Activated naive CD4-positive, alpha-beta T cell treated with anti-CD3 and anti-CD28 coated beads for 36 hours (primary cell): ENCODE measurements around the gene NHSL2. TPM values are rescaled to one million over a fixed set of nuclear protein-coding genes. Genes with fewer than 3 reads are reported as not detected.
A peak's percentile ranks its signal among the peaks of the same experiment; 100 is the strongest.
"Not testable (repeated sequence)": the region's sequence is repeated elsewhere in the genome, so short reads cannot be mapped to it uniquely, and the experiment has no call there.

Source experiments
- CTCF ChIA-PET: fragments of 350-600 bp; sonication (Branson Sonifier 250); formaldehyde crosslinking; loops from one replicate; lab custom pipeline; 2021; ENCODE audit warnings: antibody characterized with exemption; lab: Charles Lee
- DNase-seq: peaks from one replicate; pipeline ENCODE4 v3.0.0-alpha.2; 2020
- H3K27ac Mint-ChIP-seq: one replicate; pipeline ENCODE4 v1.8.0; 2021; ENCODE audit warnings: mild to moderate bottlenecking, mixed read lengths
- H3K27me3 Mint-ChIP-seq: one replicate; pipeline ENCODE4 v1.8.0; 2021; ENCODE audit warnings: low read depth, mixed read lengths
- H3K36me3 Mint-ChIP-seq: one replicate; pipeline ENCODE4 v1.8.0; 2021; ENCODE audit warnings: low read depth, mixed read lengths
- H3K4me1 Mint-ChIP-seq: one replicate; pipeline ENCODE4 v1.8.0; 2021; ENCODE audit warnings: low read depth, mixed read lengths
- H3K4me3 Mint-ChIP-seq: one replicate; pipeline ENCODE4 v1.8.0; 2021; ENCODE audit warnings: mild to moderate bottlenecking, moderate library complexity, mixed read lengths
- H3K9me3 Mint-ChIP-seq: one replicate; pipeline ENCODE4 v1.8.0; 2021; ENCODE audit warnings: mixed read lengths
- intact Hi-C: fragments of 100-400 bp; cut with micrococcal nuclease; formaldehyde crosslinking; loops from one replicate; pipeline ENCODE4 v1.15.1; 2023
- total RNA-seq, 2 experiments: library from RNA; stranded (reverse); gene quantifications; one replicate each; pipeline ENCODE4 v1.2.3, GENCODE V29; 2021

Gene NHSL2
- total RNA-seq, 2 experiments from 2014 or later: 0.10 to 0.41 TPM

- Mint-ChIP-seq H3K4me1 (no peaks in the 10 kb centered on the region), H3K27me3 (no peaks in the 10 kb centered on the region), H3K4me3 (no peak overlapping the region), H3K36me3 (no peaks in the 10 kb centered on the region), H3K9me3 (no peaks in the 10 kb centered on the region), H3K27ac (no peak overlapping the region)
- intact Hi-C loops: no loop called here
- CTCF ChIA-PET: no interaction called here
- no peak for DNase-seq
These were observed 45.0 kb downstream of the NHSL2 start for GRCh38 chrX:71955530-71956120.

- Mint-ChIP-seq H3K27ac (no peak overlapping the region), H3K27me3 (no peaks in the 10 kb centered on the region), H3K4me1 (no peaks in the 10 kb centered on the region), H3K9me3 (no peaks in the 10 kb centered on the region), H3K36me3 (no peaks in the 10 kb centered on the region), H3K4me3 (no peak overlapping the region)
- intact Hi-C loops: no loop called here
- no peak for DNase-seq
- CTCF ChIA-PET: interaction anchor here (1.0 kb wide), 1 partner anchor 40 kb away, joined by 3 read pairs; no protein-coding TSS in a partner anchor
These were observed 47.6 kb downstream of the NHSL2 start for GRCh38 chrX:71958281-71958675.

- DNase-seq, H3K4me3 Mint-ChIP-seq, H3K9me3 Mint-ChIP-seq, CTCF ChIA-PET, H3K27me3 Mint-ChIP-seq, H3K36me3 Mint-ChIP-seq, intact Hi-C loops, H3K27ac Mint-ChIP-seq, H3K4me1 Mint-ChIP-seq: not testable (repeated sequence)
These were observed 53.5 kb downstream of the NHSL2 start for GRCh38 chrX:71964184-71964583.

GRCh38 chrX:71974916-71975315 is 64.3 kb downstream of the NHSL2 start:
- CTCF ChIA-PET: no interaction called here
- Mint-ChIP-seq H3K4me1 (no peaks in the 10 kb centered on the region), H3K9me3 (no peaks in the 10 kb centered on the region), H3K4me3 (no peak overlapping the region), H3K36me3 (no peaks in the 10 kb centered on the region), H3K27me3 (no peaks in the 10 kb centered on the region), H3K27ac (no peak overlapping the region)
- no peak for DNase-seq
- intact Hi-C loops: no loop called here

- H3K4me1 Mint-ChIP-seq: no peaks in the 10 kb centered on the region
- DNase-seq: no peak
- no peaks in the 10 kb centered on the region for H3K9me3 Mint-ChIP-seq
- no peaks in the 10 kb centered on the region for H3K27me3 Mint-ChIP-seq
- intact Hi-C loops: no loop called here
- CTCF ChIA-PET: no interaction called here
- H3K27ac Mint-ChIP-seq: no peak overlapping the region
- no peak overlapping the region for H3K4me3 Mint-ChIP-seq
- no peaks in the 10 kb centered on the region for H3K36me3 Mint-ChIP-seq
These were observed 66.1 kb downstream of the NHSL2 start for GRCh38 chrX:71976753-71977152.

GRCh38 chrX:71978164-71978563 is 67.5 kb downstream of the NHSL2 start:
- Mint-ChIP-seq H3K4me1 (no peaks in the 10 kb centered on the region), H3K27me3 (peaks cover 4% of the 10 kb centered on the region), H3K36me3 (no peaks in the 10 kb centered on the region), H3K9me3 (no peaks in the 10 kb centered on the region), H3K27ac (no peak overlapping the region), H3K4me3 (no peak overlapping the region)
- intact Hi-C loops: no loop called here
- no peak for DNase-seq
- CTCF ChIA-PET: interaction anchor here (0.6 kb wide), 1 partner anchor 1085 kb away, joined by 3 read pairs; no protein-coding TSS in a partner anchor

GRCh38 chrX:71989768-71990426 is 79.3 kb downstream of the NHSL2 start:
- CTCF ChIA-PET: interaction anchor here (0.8 kb wide), 1 partner anchor 9 kb away, joined by 3 read pairs; no protein-coding TSS in a partner anchor
- intact Hi-C loops: no loop called here
- peaks cover 9% of the 10 kb centered on the region for H3K4me1 Mint-ChIP-seq
- no peaks in the 10 kb centered on the region for H3K36me3 Mint-ChIP-seq
- H3K4me3 Mint-ChIP-seq: no peak overlapping the region
- H3K27ac Mint-ChIP-seq: no peak overlapping the region
- no peaks in the 10 kb centered on the region for H3K27me3 Mint-ChIP-seq
- DNase-seq: no peak
- H3K9me3 Mint-ChIP-seq: no peaks in the 10 kb centered on the region

GRCh38 chrX:71990518-71990917 is 79.9 kb downstream of the NHSL2 start:
- no peak overlapping the region for H3K27ac Mint-ChIP-seq
- no peaks in the 10 kb centered on the region for H3K36me3 Mint-ChIP-seq
- H3K9me3 Mint-ChIP-seq: no peaks in the 10 kb centered on the region
- no peak for DNase-seq
- H3K27me3 Mint-ChIP-seq: no peaks in the 10 kb centered on the region
- H3K4me3 Mint-ChIP-seq: no peak overlapping the region
- CTCF ChIA-PET: no interaction called here
- H3K4me1 Mint-ChIP-seq: peaks cover 9% of the 10 kb centered on the region
- intact Hi-C loops: no loop called here

- Mint-ChIP-seq H3K9me3 (no peaks in the 10 kb centered on the region), H3K4me1 (peaks cover 9% of the 10 kb centered on the region), H3K36me3 (no peaks in the 10 kb centered on the region), H3K27ac (no peak overlapping the region), H3K4me3 (no peak overlapping the region), H3K27me3 (no peaks in the 10 kb centered on the region)
- DNase-seq: no peak
- CTCF ChIA-PET: no interaction called here
- intact Hi-C loops: no loop called here
These were observed 80.5 kb downstream of the NHSL2 start for GRCh38 chrX:71991164-71991563.

- intact Hi-C loops: no loop called here
- DNase-seq: peak; percentile 30
- H3K36me3 Mint-ChIP-seq: no peaks in the 10 kb centered on the region
- H3K4me3 Mint-ChIP-seq: no peak overlapping the region
- H3K9me3 Mint-ChIP-seq: no peaks in the 10 kb centered on the region
- no peaks in the 10 kb centered on the region for H3K27me3 Mint-ChIP-seq
- CTCF ChIA-PET: no interaction called here
- peaks cover 9% of the 10 kb centered on the region for H3K4me1 Mint-ChIP-seq
- H3K27ac Mint-ChIP-seq: no peak overlapping the region
These were observed 82.1 kb downstream of the NHSL2 start for GRCh38 chrX:71992711-71993110.

- CTCF ChIA-PET: no interaction called here
- intact Hi-C loops: no loop called here
- no peaks in the 10 kb centered on the region for H3K27me3 Mint-ChIP-seq
- no peaks in the 10 kb centered on the region for H3K9me3 Mint-ChIP-seq
- H3K4me1 Mint-ChIP-seq: peaks cover 9% of the 10 kb centered on the region
- no peak for DNase-seq
- no peak overlapping the region for H3K4me3 Mint-ChIP-seq
- H3K27ac Mint-ChIP-seq: no peak overlapping the region
- no peaks in the 10 kb centered on the region for H3K36me3 Mint-ChIP-seq
These were observed 82.7 kb downstream of the NHSL2 start for GRCh38 chrX:71993371-71993770.

GRCh38 chrX:71994601-71995000 is 84.0 kb downstream of the NHSL2 start:
- CTCF ChIA-PET: no interaction called here
- H3K36me3 Mint-ChIP-seq: no peaks in the 10 kb centered on the region
- no peak overlapping the region for H3K4me3 Mint-ChIP-seq
- no peaks in the 10 kb centered on the region for H3K27me3 Mint-ChIP-seq
- H3K27ac Mint-ChIP-seq: no peak overlapping the region
- no peak for DNase-seq
- no peaks in the 10 kb centered on the region for H3K9me3 Mint-ChIP-seq
- H3K4me1 Mint-ChIP-seq: peaks cover 9% of the 10 kb centered on the region
- intact Hi-C loops: no loop called here

- CTCF ChIA-PET: no interaction called here
- H3K9me3 Mint-ChIP-seq: no peaks in the 10 kb centered on the region
- H3K36me3 Mint-ChIP-seq: no peaks in the 10 kb centered on the region
- no peak overlapping the region for H3K4me3 Mint-ChIP-seq
- H3K4me1 Mint-ChIP-seq: peaks cover 9% of the 10 kb centered on the region
- no peaks in the 10 kb centered on the region for H3K27me3 Mint-ChIP-seq
- H3K27ac Mint-ChIP-seq: no peak overlapping the region
- intact Hi-C loops: no loop called here
- DNase-seq: no peak
These were observed 84.5 kb downstream of the NHSL2 start for GRCh38 chrX:71995122-71995521.
